Stimulated activated CD8-positive, alpha-beta memory T cell treated with anti-CD3 and anti-CD28 coated beads, Interleukin-7, amount 100 ng/mL, for 24 hours (primary cell): ENCODE results near the gene TFE3.

Experiments
- DNase-seq: peaks from one replicate; pipeline ENCODE4 v3.0.0-alpha.2; 2020; ENCODE audit warnings: low read depth

Gene TFE3, protein sequence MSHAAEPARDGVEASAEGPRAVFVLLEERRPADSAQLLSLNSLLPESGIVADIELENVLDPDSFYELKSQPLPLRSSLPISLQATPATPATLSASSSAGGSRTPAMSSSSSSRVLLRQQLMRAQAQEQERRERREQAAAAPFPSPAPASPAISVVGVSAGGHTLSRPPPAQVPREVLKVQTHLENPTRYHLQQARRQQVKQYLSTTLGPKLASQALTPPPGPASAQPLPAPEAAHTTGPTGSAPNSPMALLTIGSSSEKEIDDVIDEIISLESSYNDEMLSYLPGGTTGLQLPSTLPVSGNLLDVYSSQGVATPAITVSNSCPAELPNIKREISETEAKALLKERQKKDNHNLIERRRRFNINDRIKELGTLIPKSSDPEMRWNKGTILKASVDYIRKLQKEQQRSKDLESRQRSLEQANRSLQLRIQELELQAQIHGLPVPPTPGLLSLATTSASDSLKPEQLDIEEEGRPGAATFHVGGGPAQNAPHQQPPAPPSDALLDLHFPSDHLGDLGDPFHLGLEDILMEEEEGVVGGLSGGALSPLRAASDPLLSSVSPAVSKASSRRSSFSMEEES

DNA sequence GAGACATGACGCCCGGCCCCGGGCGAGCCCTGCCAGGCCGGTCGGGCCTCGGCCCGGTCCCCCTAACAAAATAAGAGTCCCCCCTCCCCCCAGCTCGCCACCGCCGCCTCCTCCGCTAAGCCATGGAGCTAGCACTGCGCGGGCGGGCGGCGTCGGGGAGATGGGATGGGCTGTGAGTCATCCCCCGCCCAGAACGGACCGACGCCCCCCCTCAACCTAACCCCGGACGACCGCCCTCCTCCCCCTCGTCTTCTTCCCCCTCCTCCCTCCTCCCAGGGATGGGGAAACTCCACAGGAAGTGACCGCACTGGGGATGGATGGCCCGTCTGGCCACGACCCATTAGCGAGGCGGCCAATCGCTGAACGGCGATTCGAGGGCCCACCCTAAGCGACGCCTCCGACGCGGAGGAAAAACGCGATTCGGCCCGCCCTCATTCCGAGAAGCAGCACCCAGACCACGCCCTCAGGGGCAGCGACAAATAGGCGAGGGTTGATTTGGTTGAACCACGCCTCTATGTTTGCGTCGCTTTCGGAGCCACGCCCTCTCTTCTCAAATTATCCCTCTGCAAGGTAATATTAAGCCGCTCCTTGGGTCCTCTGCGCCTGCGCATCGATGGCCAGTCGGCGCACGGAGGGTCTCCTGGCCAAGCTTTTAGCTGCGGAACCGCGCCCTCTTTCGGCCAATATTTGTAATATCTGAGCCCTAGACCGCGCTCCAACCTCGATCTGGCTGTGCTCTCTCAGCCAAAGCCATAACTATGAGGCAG is at the start of gene TFE3:
TFE3 (minus strand) TSS at position 138 of the 767 bp plus-strand sequence; CDS start at position 7, 131 bp downstream.
- DNase-seq: peak; percentile 83

DNA sequence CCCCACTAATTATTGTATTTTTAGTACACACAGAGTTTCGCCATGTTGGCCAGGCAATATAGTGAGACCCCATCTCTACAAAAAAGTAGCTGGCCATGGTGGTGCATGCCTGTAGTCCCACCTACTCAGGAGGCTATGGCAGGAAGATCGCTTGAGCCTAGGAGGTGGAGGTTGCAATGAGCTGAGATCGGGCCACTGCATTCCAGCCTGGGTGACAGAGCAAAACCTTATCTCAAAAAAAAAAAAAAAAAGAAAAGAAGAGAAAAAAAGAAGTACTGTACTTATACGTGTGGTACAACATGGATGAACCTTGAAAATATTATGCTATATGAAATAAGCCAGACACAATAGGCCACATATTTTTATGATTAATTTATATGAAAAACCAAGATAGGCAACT is 46.4 kb upstream of the TFE3 start:
- DNase-seq: no peak

DNA sequence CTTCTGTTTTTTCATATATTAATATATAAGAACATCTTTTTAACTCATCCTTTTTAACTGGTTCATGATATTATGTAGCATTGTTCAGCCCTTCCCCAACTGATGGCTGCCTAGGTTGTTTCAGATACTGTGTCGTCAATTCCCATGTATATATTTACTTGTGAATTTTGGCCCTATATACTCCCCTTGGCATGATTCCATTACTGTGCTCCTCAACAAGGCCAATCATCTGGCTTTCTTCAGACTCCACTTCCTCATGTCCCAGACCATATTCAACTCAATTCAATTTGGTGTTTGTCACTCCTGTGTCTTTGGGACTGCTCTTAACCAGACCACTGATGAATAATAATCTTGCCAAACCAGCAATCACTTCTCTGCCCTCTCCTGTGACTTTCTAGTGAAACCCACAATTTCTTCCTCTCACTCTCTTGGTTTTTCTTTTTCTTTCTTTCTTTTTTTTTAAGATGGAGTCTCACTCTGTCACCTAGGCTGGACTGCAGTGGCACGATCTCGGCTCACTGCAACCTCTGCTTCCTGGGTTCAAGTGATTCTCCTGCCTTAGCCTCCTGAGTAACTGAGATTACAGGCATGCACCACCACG is 39.2 kb upstream of the TFE3 start:
- DNase-seq: no peak

DNA sequence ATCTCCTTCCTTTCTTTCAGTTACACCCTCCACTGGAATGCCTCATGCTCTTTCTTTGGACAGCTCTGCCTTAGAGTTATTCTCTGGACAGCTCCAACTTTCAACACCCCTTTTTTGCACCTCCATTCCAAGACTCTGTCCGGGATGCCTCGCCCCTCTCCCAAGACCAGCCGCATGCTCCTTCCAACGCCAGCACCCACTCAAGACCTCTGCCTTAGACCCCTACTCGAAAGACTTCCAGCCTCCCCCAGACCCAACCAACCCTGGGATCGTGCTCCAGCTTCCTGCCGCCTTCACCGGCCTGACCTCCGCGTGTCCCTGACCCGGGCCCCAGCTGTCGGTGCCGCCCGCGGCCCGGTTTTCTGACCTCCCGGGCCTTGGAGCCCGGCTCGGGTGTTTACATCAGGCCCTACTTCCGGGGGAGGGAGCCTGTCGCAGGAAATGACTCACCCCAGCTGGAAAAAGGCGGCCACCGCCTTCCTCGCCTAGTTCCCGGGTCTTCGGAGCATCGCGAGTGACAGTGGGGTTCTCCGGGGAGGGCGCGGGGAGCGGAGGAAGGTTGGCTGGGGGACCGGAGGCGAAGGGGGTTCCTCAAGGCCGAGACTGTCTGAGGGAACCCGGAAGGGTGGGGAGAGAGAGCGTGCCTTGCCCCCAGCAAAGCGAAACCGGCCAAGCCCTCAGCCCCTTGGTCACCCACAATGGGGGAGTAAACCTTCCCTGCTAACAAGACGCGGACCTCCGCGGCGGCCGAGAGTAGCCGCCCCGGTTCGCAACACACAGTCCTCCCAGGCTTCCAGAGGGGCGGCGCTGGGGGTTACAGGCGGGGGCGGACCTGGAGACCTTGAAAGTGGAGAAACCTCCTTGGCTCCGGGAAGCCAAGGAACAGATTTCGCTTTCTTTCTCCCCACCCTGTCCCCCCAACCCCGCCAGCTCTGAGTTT is 36.6 kb upstream of the TFE3 start, which contains the start of gene WDR45:
WDR45 (minus strand) TSS at position 399 of the 940 bp plus-strand sequence. CDS start 1,792 bp downstream, outside the sequence.
- DNase-seq: peak; percentile 32

DNA sequence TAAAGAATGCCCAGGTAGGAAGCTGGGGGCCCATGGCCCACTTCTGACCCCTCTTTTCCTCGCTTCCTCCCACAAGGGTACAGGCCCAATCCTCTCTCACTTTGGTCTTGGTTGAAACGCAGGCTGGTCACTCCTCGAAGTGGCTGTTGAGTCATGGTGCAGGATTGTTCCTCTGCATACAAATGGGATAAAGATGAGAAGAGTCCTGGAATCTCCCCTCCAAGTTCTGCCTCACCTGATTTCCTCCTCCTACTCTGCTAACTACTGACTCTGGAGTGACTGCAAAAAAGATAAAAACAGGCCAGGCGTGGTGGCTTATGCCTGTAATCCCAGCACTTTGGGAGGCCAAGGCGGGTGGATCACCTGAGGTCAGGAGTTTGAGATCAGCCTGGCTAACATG is 34.8 kb upstream of the TFE3 start:
- no peak for DNase-seq

DNA sequence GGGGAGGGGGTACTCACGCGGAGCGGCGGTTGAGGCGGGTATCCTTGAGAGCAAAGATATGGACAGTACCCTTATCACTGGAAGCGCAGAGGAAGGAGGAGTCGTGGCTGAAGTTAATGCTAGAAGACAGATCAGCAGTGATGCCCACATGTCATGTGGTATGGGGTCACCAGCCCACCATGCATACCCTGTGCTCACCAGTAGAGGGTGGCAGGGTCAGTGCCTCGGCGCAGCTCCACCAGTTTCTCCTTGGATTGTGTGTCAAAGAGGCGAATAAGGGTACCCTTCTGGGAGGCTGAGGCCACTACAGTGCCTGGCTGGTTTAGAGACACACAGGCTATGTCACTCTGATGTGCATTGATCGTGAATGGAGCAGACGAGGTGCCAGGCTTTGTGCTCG is 32.2 kb upstream of the TFE3 start:
- DNase-seq: no peak

DNA sequence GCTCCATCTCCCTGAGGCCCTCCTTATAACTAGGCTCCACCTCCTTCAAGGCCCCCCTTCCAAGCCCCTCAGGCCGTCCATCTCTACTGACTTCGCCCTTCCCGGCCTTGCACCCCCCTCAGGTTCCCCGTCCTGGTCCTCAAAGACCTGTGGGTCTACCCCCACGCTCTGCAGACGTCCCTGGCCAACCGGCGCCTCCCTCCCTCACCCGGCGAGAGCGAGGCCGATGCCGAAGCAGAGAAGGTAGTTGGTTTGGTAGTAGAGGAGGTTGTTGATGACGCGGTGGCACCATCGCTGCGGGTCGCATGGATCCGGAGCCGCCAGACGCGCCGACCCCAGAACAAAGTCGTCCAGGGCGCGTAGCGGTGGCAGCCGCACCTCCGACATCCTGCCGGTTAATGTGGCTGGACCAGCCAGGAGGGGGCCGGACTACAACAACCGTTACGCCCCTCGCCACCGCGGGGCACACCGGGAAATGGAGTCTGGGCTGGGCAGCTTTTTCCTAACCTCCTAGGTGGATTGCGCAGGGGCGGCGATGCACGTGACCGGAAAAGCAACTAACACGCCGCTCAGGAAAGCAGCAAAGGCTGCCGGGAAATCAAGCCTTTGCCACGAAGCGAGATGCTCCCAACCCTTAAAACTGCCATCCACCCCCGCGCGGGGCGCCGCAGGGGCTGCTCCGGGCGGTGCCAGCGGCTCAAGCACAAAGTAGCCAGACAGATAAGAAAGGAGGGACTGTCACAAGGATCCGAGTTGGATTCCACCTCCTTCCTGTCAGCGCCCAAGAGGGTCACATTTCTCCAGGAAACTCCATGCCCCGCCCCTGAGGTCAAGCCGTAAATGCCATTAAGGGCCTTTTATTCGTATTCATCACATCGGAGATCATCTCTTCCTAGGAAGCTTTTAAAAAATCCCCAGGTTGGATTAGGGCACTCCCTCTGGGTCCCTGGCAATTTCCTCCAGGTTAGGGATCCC is 30.7 kb upstream of the TFE3 start, which contains the start of gene PRAF2:
PRAF2 (minus strand) TSS at position 402 of the 975 bp plus-strand sequence; CDS start at position 387, 15 bp downstream.
- DNase-seq: peak; percentile 74

DNA sequence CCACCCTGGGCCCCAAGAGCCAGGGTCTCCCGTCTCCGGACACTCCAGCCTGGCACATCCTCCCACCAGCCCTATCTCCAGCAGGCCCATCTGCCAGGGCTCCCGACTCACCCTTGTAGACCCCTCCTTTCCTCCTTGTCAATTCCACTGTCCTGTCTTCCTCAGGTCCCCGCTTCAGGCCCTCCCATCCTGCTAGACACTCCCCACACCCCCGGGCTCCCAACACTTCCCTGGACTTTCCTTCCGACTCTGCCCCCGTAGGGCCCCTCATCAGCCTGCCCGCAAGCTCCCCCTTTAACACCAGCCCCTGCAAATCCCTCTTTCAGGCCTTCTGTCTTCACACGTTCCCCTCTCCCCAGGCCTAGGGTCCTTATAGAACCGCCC is 29.5 kb upstream of the TFE3 start:
- no peak for DNase-seq

DNA sequence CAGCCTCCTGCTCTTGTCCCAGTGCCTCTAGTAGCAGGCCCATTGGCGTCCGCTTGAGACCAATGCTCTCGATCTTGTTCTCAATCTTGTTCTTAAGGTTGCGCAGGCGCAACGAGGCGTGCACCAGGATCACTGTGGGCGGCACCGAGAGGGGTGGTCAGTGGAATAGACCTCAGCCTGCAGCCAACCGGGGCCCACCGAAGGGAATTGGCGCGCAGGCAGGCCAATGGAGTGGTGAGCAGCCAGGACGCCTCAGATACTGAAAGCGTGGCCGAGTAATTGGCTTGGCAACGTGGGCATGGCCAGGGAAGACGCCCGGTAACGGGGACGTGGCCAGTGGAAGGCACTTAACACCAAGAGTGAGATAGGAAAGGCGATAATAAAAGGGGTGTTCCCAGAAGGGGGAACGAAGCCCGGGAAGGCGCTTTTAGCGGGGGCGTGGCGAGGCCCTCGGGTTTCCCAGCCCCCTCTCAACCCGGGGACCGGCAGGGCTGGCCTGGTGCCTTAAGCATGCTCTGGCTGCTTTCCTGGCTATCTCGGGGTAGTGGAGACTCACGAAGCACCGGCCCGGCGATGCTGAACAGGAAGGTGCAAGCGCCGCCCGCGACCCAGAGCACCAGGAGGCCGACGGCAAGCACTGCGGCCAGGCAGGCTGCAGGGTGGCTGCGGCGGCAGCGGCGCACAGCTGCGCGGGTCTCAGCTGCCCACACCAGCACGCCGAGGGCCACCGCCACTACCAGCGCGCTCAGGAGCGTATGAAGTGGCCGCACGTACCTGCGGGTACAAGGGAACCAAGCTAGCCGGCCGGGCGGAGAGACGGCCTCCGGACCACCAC is 28.9 kb upstream of the TFE3 start:
- DNase-seq: no peak

DNA sequence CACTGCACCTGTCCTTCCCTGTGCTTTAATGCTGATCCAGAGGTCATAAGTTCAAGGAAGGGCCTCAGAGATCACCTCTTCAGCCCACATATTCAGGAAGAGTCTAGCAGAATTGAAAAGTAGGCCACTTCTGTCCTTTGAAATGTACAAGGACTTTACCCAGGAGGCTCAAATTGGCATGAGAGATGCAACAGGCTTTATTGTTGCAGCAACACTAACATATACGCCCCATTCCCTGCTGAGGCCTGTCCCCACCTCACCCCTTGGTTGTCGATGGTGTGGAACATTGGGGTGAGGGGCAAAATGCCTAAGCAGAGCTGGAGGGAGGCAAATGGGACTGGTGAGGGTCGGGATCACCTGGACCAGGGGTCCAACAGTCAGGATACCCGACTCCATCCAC is 27.8 kb upstream of the TFE3 start:
- no peak for DNase-seq

DNA sequence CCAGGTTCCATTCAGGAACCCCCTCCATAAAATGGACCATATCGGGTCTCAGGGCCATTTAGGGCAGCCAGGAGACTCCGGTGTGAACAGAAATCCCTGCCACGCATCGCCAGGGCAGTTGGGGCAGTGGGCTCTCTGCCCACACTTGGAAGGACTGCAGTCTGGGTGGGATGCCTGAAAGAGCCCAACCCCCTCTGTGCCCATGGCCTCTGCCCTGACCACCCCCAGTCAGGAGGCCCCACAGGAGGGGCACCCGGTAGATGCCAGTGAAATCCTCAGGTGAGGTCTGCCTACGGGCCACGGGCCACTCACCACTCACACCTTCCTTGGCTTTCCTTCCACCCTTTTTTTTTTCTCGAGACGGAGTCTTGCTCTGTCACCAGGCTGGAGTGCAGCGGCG is 25.9 kb upstream of the TFE3 start:
- DNase-seq: no peak

DNA sequence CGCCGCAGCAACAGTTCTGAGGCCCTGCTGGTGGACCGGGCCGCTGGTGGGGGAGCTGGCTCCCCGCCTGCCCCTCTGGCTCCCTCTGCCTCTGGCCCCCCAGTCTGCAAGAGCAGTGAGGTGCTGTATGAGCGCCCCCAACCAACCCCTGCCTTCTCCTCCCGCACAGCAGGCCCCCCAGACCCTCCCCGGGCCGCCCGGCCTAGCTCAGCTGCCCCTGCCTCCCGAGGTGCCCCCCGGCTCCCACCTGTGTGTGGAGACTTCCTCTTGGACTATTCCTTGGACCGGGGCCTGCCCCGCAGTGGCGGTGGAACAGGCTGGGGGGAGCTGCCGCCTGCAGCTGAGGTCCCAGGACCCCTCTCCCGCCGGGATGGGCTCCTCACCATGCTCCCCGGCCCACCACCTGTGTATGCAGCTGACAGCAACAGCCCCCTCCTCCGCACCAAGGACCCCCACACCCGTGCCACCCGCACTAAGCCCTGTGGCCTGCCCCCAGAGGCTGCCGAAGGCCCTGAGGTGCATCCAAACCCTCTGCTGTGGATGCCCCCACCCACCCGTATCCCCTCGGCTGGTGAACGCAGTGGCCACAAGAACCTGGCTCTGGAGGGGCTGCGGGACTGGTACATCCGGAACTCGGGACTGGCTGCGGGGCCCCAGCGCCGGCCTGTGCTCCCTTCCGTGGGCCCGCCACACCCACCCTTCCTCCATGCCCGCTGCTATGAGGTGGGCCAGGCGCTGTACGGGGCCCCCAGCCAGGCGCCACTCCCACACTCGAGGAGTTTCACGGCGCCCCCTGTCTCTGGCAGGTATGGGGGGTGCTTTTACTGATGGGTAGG is 24.3 kb upstream of the TFE3 start:
- no peak for DNase-seq

DNA sequence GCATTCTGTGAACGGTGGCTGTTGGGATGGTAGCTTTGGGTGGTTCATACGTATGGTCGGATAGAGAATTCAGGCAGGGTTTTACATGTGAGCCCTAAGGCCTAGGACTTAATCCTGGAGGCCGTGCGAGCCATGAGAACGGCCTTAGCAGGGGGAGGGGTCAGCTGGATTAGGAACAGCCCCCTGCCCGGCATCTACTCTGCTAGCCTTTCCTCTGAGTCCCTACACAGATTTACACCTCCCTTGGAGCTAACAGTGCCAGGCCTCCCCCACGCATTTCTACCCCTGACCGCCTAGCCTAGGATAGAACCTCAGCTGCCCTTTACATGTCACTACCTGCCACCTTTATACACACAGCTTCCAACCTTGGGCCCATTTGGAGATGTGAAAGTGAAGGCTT is 23.5 kb upstream of the TFE3 start:
- no peak for DNase-seq

DNA sequence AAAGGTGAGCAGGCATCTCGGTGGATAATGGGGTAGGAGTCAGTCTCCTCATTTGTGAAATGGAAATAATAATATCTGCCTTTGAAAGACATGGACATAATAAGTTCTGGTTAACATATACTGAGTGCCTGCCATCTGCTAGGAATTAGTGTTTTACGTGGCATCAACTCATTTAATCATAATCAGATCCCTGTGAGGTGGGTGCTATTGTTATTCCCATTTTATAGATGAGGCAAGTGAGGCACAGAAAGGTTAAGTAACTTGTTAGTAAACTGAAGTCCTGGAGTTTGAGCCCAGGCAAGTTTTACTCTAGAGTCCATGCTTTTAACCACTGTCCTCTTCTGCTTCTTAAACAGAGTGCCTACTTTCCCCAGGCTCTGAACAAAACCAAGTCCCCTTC is 23.1 kb upstream of the TFE3 start:
- DNase-seq: no peak

DNA sequence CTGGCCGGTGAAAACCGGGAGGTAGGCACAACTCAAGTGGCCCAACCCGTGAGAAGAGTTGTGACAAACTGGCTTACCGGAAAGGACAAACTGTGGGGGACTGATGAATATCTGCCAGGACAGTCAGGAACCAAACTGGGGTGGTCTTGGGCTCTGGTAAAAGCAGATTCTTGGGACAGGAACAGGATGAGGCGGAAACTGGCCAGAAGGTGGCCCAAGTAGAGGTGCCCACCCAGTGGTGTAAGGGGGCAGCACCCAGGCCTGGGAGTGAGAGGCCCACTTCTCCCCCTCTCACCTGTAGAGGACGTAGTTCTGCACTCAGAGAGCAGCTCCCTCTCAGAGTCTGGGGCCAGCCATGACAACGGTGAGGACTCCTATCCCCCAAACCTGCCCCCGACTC is 21.6 kb upstream of the TFE3 start:
- no peak for DNase-seq

DNA sequence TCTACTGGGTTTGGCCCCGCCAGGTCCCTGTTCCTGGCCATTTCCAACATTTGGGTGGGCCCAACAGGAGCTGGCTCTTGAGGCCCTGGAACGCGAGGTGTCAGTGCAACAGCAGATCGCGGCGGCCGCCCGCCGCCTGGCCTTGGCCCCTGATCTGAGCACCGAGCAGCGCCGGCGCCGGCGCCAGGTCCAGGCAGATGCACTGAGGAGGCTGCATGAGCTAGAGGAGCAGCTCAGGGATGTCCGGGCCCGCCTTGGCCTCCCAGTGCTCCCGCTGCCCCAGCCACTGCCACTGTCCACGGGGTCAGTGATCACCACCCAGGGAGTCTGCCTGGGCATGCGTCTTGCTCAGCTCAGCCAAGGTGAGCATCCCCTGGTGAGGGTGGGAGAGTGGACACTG is 21.1 kb upstream of the TFE3 start:
- no peak for DNase-seq

DNA sequence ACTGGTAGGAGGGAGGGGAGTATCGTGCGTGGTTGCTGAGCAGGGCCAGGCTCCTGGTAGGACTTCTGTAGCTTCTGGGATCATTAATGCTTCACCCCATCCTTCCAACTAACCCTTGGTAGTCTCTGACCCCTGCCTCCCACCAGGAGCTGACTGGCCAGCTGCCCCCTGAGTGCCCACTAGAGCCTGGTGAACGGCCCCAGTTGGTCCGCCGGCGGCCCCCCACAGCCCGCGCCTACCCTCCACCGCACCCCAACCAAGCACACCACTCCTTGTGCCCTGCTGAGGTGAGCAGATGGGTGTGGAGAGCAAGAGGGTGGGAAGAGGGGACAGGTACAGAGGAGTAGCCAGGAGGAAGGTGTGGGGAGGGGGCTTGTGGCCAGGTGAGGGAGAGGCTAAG is 20.6 kb upstream of the TFE3 start:
- DNase-seq: no peak

DNA sequence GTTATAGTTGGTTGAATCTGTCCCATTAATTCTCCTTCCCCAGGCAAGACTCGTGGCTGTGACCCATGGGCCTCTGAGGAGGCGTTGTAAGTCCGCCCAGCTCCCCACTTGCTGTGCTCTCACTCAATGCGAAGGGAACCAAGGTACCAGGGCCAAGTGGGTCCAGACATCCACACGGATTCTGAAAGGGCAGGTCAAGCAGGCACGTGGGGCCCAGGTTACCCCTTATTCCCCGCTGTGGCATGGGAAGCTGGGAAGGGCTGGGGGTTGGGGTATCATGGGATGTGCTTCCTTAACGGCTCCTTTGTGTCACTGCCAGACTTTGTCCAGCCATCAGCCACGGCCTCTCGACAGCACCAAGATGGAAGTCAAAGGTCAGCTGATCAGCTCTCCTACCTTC is 18.8 kb upstream of the TFE3 start:
- no peak for DNase-seq
